ENCODE data around the gene MRPS17.
"Not testable (repeated sequence)": the region's sequence is repeated elsewhere in the genome, so short reads cannot be mapped to it uniquely, and the experiment has no call there.

MRPS17 gene

DNA sequence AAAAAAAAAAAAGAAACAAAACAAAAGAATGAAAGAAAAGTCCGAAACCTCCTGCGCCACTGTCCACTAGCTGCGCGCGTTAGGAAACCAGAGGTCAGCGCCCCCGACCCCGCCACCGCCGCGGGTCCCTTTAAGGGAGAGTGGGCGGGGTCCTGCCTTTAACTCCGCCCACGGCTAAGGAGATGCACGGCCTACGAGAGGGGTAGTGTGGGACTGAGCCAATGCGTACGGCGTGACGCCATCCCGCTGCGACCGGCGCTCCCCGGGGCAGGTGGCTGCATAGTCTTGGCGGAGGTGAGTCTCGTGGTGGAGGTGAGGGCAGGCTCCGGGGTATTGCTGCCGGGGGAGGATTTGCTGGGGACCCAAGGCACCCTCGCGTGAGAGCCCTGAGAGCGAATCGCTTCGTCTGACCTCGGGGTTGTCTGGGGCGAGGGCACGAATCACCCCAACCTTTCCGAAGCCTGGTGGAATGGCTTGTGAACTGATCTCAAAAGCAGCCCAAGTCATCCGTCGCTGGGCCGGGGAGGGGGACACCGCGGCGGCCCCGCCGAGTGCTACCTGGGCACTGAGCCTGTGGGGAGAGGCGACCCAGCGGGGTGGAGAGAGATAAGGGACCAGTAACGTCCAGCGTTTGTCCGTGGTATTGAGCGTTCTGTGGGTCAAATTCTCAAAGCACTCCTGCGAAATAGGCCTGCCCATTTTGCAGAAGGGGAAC is at the start of gene MRPS17:
Gene MRPS17 (plus strand): TSS at position 241 of the 715 bp plus-strand sequence. CDS start 1,319 bp downstream, outside the sequence.
- no peak for FAIRE-seq

DNA sequence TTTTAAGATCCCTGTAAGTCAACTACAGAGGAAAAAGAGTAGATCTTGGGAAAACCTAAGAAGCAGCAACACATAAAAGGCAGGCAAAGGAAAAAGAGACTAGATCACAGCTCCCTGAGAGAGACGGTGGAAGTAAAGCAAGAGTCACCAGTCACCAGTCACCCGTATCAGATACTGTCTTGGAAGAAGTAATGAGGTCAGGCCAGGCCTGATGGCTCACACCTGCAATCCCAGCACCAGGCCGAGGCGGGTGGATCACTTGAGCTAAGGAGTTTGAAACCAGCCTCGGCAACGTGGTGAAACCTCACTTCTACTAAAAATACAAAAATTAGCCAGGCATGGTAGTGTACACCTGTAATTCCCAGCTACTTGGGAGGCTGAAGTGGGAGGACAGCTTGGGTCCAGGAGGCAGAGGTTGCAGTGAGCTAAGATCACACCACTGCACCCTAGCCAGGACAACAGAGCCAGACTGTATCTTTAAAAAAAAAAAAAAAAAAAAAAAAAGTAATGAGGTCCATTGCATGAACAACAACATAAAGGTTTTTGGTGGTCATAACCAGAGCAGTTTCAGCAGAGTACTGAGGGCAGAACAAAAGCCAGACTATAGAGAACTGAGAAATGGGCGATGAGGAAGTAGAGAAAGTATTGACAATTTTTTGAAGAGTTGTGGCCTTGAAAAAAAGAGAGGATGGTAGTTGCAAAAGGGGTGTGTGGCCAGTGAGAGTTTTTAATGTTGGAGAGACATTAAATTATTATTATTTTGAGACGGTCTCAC is 47.5 kb upstream of the MRPS17 start:
- FAIRE-seq, result no peak

DNA sequence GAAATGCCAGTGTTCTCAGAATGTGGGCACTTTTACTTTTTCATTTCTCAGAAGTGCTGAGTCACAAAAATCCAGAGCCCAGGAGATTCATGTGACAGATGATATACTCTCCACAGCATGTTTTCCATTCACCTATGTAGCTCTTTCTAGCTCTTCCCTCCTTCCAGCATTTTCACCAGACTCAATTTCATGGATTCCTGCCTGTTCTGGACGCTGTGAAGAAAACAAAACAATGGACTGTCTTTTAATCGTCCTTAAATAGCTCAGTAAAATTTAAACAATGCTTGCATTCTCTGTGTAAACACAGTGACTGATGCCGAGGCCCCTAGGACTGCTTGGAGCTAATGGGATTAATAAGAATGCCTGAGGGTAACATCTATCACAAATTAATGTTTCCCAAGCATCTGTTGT is 38.9 kb upstream of the MRPS17 start:
- FAIRE-seq, result no peak

DNA sequence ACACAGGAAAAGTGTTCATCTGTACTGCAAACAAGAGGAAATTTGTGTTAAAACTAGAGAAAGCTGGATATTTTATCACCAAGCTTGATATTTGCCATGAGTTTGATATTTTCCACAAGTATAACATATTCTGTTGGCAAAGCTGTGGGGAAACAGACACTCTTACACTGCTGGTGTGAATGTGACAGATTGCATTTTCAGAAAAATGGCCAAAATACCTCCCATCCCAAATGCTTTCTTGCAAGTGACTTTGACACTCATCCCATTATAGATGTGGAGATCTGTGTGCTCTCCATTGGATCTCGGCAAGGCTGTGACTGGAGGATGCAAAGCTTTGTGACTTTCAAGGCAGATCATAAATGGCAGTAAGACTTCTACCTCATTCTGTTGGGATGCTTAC is 33.9 kb upstream of the MRPS17 start:
- no peak for FAIRE-seq

DNA sequence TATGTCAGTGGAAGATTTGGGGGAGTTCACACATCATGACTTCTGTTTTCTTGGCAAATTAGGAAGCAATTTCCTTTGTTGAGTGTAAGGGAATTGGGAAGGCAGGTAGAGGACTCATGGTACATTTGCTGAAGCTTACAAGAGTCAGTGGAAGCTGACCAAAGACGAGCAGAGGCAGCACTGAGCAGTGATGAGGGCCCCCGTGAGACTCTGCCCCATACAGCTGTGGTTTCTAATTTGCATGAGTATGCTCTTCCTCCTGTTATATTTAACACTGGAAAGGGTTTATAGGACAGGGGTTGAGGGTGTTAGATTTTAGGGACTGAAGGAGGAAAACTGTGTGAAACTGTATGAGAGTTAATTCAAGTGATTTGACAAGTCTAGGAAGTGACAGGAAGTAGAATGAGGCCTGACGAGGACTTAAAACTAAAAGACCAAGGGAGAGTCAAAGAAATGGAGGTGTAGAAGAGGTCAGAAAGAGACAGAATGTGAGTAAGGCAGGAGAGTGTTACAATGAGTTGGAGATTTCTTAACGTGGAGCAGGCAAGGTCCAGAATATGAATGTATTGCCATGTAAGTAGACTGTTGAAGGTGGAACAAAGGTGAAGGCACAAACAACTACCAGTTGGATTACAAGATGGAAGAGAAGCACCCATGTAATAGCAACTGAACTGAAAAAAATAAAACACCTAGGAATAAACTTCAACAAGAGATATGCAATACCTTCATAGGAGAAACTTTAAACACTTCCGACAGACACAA is 23.5 kb upstream of the MRPS17 start:
- no peak for FAIRE-seq

DNA sequence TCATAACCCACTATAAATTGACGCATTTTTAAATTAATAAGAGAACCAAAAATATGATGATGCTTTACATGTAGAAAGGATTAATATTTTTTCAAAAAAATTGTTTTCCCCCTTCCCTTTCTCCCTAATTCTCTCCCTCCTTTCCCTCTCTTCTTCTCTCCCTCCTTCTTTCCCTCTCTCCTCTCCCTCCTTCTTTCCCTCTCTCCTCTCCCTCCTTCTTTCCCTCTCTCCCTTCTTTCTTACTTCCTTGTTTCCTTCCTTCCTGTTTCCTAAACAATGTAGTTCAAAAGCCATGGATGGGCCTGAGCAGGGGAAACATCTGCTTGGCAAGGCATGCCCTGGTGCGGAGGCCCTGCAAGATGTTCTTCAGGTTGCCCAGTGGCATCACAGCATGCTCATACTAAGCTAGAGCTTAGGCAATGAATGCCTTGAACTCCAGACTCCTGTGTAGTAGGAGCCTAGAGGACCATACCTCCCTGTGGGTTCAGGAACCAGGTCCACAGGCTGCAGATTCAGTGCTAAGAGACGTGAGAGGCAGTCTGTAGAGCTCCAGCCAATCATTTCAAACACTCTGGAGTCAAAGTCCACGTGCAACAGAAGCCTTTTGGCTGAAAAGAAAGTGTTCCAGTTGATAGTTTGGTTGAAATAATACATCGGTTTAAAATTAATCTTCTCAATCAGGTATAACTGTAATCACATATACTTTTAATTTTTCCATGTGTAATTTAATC is 20.1 kb upstream of the MRPS17 start:
- no peak for FAIRE-seq

DNA sequence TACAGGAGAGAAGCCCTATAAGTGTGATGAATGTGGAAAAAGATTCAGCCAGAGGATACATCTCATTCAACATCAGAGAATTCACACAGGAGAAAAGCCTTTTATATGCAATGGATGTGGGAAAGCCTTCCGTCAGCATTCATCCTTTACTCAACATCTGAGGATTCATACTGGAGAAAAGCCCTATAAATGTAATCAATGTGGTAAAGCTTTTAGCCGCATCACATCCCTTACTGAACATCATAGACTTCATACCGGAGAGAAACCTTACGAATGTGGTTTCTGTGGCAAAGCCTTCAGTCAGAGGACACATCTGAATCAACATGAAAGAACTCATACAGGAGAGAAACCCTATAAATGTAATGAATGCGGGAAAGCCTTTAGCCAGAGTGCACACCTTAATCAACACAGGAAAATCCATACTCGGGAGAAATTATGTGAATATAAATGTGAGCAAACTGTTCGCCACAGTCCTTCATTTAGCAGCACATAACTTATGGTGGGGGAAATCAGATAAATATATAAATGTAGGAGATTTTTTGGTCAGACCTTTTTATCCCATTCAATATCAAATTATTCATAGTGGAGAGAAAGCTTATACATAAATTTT is 12.1 kb upstream of the MRPS17 start:
- FAIRE-seq, result no peak

DNA sequence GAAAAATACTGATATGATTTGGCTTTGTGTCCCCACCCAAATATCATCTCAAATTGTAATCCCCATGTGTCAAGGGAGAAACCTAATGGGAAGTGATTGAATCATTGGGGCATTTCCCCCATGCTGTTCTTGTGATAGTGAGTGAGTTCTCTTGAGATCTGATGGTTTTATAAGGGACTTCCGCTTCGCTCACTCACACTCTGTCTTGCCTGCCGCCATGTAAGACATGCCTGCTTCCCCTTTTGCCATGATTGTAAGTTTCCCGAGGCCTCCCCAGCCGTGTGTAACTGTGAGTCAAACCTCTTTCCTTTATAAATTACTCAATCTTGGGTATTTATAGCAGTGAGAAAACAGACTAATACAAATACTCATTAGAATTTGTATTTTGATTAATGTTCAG is 5.1 kb upstream of the MRPS17 start:
- no peak for FAIRE-seq

DNA sequence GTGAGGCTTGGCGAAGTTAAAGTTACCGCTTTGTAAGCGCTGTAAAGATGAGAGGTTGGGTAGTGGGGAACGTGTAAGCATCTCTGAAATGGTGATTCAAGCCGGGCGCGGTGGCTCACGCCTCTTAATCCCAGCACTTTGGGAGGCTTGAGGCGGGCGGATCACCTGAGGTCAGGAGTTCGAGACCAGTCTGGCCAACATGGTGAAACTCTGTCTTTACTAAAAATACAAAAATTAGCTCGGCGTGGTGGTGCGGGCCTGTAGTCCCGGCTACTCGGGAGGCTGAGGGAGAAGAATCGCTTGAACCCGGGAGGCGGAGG is 635 bp downstream of the MRPS17 start:
- not testable (repeated sequence) for FAIRE-seq

DNA sequence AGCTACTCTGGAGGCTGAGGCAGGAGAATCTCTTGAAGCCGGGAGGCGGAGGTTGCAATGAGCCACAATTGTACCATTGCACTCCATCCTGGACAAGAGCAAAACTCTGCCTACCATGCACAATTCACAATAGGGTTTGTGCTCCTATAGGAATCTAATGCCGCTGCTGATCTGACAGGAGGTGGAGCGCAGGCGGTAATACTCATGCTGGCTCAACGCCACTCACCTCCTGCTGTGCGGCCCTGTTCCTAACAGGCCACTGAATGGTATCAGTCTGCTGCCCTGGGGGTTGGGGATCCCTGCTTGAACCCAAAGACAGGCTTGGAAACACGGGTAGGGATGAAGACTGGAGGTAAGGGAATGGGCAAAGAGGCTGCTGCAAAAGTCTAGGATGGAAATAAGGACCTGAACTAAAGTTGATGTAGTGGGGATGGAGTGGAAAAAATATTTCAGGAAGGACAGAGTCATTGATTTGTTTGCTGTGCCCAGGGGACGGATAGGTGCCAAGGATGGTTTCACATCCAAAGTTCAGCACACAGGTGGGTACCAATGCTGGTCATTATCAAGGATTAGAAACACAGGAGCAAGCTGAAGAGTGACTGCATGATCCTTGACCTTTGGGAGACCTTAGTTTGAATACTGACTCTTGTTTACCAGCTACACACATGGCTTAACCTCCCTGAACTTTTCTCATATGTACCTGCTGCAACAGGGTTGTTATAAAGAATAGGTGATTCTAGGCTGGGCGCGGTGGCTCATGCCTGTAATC is 2.2 kb downstream of the MRPS17 start:
- FAIRE-seq, result no peak

DNA sequence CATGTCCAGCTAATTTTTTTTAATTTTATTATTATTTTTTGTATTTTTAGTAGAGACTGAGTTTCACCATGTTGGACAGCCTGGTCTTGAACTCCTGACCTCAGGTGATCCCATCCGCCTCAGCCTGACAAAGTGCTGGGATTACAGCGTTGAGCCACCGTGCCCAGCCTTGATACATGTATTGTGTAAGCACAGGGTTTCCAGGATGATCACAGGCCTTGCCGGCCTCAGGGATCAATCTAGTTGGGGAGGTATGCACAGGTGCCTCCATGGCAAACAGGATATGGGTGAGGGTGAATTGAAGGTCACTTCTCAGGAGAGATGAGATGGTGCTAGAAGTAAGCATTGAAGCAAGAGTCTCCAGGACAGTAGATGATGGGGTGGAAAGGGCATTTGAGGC is 5.5 kb downstream of the MRPS17 start:
- FAIRE-seq, result no peak

DNA sequence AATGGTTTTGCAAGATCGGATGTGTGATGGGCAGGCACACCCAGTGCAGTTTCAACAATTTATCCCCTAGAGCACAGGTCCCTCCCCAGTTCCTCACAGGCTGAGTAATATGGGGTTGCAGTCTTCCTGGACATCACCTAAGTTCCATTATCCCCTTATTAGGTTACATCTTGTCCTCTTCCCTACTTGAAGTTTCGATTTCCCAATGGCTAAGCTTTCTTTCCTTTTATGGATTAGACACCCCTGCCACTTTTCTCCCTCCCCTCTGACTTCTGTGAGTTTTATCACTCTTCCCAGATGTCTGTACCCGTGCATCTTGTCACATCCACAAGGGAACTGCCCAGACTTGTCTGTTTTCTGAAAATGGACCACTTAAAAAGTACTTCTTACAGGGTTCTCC is 10.3 kb downstream of the MRPS17 start:
- no peak for FAIRE-seq

DNA sequence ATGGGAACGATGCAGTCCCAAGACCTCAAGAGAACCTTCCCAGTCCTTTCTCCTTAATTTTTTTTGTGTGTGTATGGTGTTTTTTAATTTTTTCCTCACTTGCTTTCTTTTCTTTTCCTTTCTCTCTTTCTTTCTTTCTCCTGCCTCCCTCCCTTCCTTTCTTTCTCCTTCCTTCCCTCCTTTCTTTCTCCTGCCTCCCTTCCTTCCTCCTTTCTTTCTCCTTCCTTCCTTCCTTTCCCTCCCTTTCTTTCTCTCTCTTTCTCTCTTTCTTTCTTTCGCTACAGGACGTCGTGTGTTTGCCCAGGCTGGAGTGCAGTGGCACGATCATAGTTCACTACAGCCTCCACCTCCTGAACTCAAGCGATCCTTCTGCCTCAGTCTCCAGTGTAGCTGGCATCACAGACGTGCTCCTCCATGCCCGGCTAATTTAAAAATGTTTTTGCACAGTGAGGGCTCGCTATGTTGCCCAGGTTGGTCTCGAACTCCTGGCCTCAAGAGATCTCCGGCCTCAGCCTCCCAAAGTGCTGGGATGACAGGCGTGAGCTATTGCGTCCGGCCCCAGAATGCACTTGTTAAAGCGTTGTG is 12.0 kb downstream of the MRPS17 start:
- FAIRE-seq, result no peak

DNA sequence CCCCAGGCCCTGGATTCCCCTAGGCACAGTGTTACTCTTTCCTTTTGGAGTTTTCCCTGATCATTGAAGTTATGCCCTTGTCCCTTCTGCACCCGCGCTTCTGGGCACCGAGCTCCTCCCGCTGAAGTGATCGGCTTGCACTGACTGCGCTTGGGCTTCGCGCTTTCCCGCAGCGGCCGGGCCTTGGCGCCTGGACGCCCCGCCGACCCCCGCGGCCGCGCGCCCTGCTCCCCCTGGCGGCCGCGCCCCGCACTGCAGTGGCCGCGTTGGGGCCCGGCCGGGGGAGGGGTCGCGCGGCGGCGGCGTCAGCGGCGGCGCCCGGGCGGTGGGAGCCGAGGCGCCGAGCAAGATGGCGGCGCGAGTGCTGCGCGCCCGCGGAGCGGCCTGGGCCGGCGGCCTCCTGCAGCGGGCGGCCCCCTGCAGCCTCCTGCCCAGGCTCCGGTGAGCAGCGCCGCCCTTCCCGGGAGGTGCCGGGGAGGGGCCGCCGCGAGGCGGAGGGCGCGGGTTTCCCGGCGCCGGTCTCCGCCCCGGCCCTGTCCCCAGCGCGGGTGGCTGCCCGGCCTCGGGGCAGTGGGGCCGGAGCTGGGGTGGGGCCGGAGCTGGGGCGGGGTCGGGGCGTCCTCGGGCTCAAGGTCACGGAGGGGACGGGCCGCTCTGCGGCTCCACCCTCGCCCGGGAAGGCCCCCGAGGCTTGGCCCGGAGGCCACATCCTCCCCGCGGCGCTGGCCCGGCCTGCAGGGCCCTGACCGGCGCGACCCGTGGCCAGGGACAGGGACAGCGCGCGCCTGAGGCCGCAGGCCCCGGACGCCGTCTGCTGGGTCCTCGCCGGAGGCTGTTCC is 12.8 kb downstream of the MRPS17 start, which contains the start of gene NIPSNAP2:
Gene NIPSNAP2 (plus strand): TSS at position 325 of the 839 bp plus-strand sequence. CDS start 25 bp downstream, at position 350.
- FAIRE-seq, result no peak

DNA sequence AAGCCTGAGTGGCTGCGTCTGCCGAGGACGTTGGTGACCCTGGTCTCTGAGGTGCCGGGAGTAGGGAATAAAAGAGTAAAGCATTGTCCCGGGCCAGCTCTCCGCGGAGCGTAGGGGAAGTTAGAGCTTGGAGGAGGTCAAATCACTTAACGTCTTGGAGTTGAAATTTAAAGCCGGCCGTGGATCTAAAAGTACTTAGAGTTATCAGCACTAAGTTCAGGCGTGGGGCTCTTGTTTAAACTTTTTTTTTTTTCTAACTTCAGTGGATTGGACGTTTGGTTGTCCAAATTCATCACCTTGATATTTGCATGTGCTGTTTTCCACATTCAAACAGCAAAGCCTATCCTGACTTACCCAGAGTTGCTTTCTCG is 13.4 kb downstream of the MRPS17 start:
- no peak for FAIRE-seq

DNA sequence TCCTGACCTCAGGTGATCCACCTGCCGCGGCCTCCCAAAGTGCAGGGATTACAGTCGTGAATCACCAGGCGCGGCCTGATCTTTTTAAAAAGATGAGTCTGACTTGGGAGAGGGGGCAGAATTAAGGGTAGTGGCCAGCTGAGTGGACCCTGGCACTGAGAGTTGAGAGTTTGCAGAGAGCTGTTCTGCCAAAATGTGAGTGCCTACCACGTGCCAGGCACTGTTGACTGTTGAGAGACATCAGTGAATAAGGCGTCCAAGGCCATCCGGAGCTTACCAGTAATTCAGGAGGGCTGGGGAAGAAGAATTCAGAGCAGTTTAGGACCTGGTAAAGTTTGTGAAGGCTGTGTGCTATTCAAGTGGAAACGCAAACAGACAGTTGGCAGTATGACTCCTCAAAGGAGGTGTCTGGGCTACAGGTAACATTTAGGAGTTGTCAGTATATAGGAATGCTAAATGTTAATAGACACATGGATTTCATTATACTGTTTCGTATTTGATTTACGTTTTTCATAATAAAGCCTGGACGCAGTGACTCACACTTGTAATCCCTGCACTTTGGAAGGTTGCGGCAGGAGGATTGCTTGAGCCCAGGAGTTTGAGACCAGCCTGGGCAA is 14.2 kb downstream of the MRPS17 start:
- no peak for FAIRE-seq

DNA sequence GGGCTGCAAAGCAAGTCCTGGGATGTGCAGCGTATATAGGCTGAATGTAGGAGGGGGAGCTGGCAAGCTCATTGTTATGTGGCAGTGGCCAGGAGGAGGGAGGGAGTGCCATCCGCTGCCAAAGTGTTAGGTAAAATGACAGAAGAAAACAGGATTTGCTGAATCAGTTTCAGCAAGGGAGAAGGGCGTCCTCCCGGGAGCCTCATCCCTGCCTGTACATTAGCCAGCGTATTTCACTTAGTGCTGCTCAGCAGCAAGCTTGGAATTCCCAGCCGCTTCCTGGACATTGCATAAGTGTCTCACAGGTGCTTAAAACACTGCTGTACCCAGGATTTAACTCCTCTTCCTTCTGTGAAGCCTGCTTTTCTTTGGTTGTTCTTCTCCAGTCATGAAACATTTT is 15.2 kb downstream of the MRPS17 start:
- no peak for FAIRE-seq

DNA sequence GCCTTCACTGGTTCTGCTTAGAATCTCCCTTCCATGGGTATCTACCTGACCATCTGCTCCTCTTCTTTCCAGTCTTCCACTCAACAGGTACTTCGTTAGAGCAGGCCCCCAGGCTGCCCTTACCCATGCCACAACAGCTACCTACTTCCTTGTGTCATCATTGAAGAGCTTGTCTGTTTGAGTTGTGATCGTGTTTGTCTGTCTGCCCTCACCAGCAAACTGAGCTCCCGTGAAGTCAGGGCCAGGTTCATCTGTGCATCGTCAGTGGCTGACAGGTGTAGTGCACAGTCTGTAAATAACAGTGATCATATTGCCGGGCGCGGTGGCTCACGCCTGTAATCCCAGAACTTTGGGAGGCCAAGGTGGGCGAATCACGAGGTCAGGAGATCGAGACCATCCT is 17.7 kb downstream of the MRPS17 start:
- no peak for FAIRE-seq

DNA sequence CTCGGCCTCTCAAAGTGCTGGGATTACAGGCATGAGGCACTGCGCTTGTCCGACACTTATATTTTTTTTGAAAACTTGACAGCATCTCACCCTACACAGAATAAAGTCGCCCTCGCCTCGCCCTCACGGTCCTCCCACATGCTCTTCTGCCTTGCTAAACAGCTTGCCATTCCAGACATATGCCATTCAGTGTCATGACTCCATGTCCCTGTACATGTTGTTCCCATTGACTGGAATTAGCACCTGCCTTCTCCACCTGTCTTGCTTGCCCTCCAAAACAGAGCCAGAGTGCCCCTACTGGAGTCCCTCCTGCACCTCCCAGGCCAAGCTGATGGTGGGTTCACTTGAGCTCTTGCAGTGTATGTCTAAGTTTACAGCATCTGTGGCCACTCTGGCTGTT is 18.9 kb downstream of the MRPS17 start:
- no peak for FAIRE-seq

DNA sequence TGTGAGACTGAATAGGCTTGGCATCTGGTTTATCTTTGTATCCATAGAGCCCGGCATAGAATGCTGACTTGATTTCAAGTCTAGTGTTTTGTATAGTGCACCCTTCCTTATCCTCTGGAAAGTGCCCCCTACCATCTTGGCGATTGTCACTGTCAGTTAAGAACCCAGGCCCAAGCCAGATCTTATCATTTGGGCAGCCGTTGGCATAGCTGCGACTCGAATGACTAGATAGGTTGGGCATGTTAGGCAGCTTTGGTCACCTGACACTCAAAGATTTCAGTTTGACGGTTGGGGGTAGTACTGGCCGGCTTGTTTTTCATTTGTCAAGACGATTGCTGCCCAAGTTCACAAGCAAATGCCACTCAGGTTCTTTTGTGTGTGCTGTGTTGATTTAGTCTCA is 19.3 kb downstream of the MRPS17 start:
- no peak for FAIRE-seq

All from islet of Langerhans (tissue), 1 donor.